ENCODE measurements around the gene LRRC10B. TPM values are rescaled to one million over a fixed set of nuclear protein-coding genes. Genes with fewer than 3 reads are reported as not detected.

The LRRC10B gene
- total and polyA plus RNA-seq, 2 donors from 2014 or later: 1.0 to 2.9 TPM

- no peak for FAIRE-seq
- H3K27ac ChIP-seq (ENCODE audit: low read depth in 2 of 2, low read length in 2 of 2): no peak overlapping the region
- H3K9ac ChIP-seq (ENCODE audit: low read length in 3 of 3): no peak overlapping the region
- no peak for TF ChIP-seq CTCF (IDR thresholded peaks at IDR 0.05; ENCODE audit: borderline replicate concordance, extremely low read depth, insufficient read depth)
- H3K4me1 ChIP-seq (ENCODE audit: control insufficient read depth in 2 of 3, insufficient read depth in 2 of 3, low read depth in 1 of 3, low read length in 3 of 3): peaks cover 0 to 6% (median 0%) of the 10 kb centered on the region in 3 donors
- no peaks in the 10 kb centered on the region for H3K36me3 ChIP-seq (ENCODE audit: control insufficient read depth in 2 of 3, insufficient read depth in 3 of 3, low read length in 3 of 3)
- H3K27me3 ChIP-seq (ENCODE audit: control insufficient read depth, insufficient read depth, low read length): peaks cover 7% of the 10 kb centered on the region
- no peak overlapping the region for H3K4me3 ChIP-seq (ENCODE audit: low read length in 3 of 3)
- no peaks in the 10 kb centered on the region for H3K9me3 ChIP-seq (ENCODE audit: control insufficient read depth in 2 of 3, insufficient read depth in 1 of 3, low read length in 3 of 3)
- no peak for DNase-seq
- intact Hi-C loops (cut with DNase I): no loop called here
These were observed 3.4 kb upstream of the LRRC10B start for GRCh38 chr11:61505106-61505505.

GRCh38 chr11:61505640-61506155, 2.9 kb upstream of the LRRC10B start:
- Histone ChIP-seq H3K36me3 (ENCODE audit: control insufficient read depth in 2 of 3, insufficient read depth in 3 of 3, low read length in 3 of 3) (no peaks in the 10 kb centered on the region), H3K9me3 (ENCODE audit: control insufficient read depth in 2 of 3, insufficient read depth in 1 of 3, low read length in 3 of 3) (no peaks in the 10 kb centered on the region), H3K9ac (ENCODE audit: low read length in 3 of 3) (no peak overlapping the region), H3K4me3 (ENCODE audit: low read length in 3 of 3) (no peak overlapping the region), H3K27ac (ENCODE audit: low read depth in 2 of 2, low read length in 2 of 2) (no peak overlapping the region), H3K27me3 (ENCODE audit: control insufficient read depth, insufficient read depth, low read length) (peaks cover 7% of the 10 kb centered on the region), H3K4me1 (ENCODE audit: control insufficient read depth in 2 of 3, insufficient read depth in 2 of 3, low read depth in 1 of 3, low read length in 3 of 3) (peaks cover 0 to 6% (median 0%) of the 10 kb centered on the region in 3 donors)
- FAIRE-seq: no peak
- intact Hi-C loops (cut with DNase I): no loop called here
- peak in 3 of 5 donors; percentile 45 to 70 (median 56) for DNase-seq
- TF ChIP-seq CTCF (IDR thresholded peaks at IDR 0.05; ENCODE audit: borderline replicate concordance, extremely low read depth, insufficient read depth): no peak

GRCh38 chr11:61507012-61507768, 1.4 kb upstream of the LRRC10B start:
- H3K36me3 ChIP-seq (ENCODE audit: control insufficient read depth in 2 of 3, insufficient read depth in 3 of 3, low read length in 3 of 3): no peaks in the 10 kb centered on the region
- H3K27ac ChIP-seq (ENCODE audit: low read depth in 2 of 2, low read length in 2 of 2): no peak overlapping the region
- H3K9me3 ChIP-seq (ENCODE audit: control insufficient read depth in 2 of 3, insufficient read depth in 1 of 3, low read length in 3 of 3): no peaks in the 10 kb centered on the region
- intact Hi-C loops (cut with DNase I): no loop called here
- FAIRE-seq: no peak
- no peak for TF ChIP-seq CTCF (IDR thresholded peaks at IDR 0.05; ENCODE audit: borderline replicate concordance, extremely low read depth, insufficient read depth)
- no peak overlapping the region for H3K9ac ChIP-seq (ENCODE audit: low read length in 3 of 3)
- peaks cover 0 to 6% (median 0%) of the 10 kb centered on the region in 3 donors for H3K4me1 ChIP-seq (ENCODE audit: control insufficient read depth in 2 of 3, insufficient read depth in 2 of 3, low read depth in 1 of 3, low read length in 3 of 3)
- H3K27me3 ChIP-seq (ENCODE audit: control insufficient read depth, insufficient read depth, low read length): peaks cover 7% of the 10 kb centered on the region
- H3K4me3 ChIP-seq (ENCODE audit: low read length in 3 of 3): no peak overlapping the region
- DNase-seq: peak in 1 of 5 donors; percentile 51

All from kidney (tissue), 14 donors.